B cell (primary cell): ENCODE measurements around the gene VANGL2. TPM values are rescaled to one million over a fixed set of nuclear protein-coding genes. Genes with fewer than 3 reads are reported as not detected.

Source experiments
- ATAC-seq: fragments of 200-7000 bp; cut with Tn5 transposase; one replicate; pipeline ENCODE4 v1.10.0; 2021; ENCODE audit warnings: low read depth, mild to moderate bottlenecking, moderate number of reproducible peaks, moderate library complexity
- CTCF ChIA-PET: fragments of 350-600 bp; sonication (Branson Sonifier 250); formaldehyde crosslinking; loops from one replicate; lab custom pipeline; 2021; ENCODE audit warnings: antibody characterized with exemption, inconsistent platforms; lab: Charles Lee
- POLR2A ChIA-PET: fragments of 350-600 bp; sonication (Branson Sonifier 250); formaldehyde crosslinking; loops from one replicate; lab custom pipeline; 2021; ENCODE audit warnings: antibody characterized with exemption; lab: Charles Lee
- DNase-seq: peaks from one replicate; pipeline ENCODE4 v3.0.0; 2013
- H2AFZ ChIP-seq: 2 replicates; pipeline ENCODE4 v1.6.1; 2012; ENCODE audit warnings: mild to moderate bottlenecking, low read depth, low read length; ENCODE audit not compliant: insufficient read depth, poor library complexity, severe bottlenecking
- H3K27ac ChIP-seq, 2 donors: 1 replicate in 1 of 2; 2 replicates in 1 of 2; pipeline ENCODE4 v1.5.1; 2012 to 2013; ENCODE audit warnings: low read length in 2 of 2, mild to moderate bottlenecking in 2 of 2, moderate library complexity in 1 of 2
- H3K27me3 ChIP-seq, 4 experiments: fragments of 200-600 bp in 1 of 4; sonication (generic) in 1 of 4; replicated peaks in 1 of 4; 1 replicate in 2 of 4; 2 replicates in 2 of 4; pipeline versions ENCODE4 v1.6.1 to v1.7.0; 2013 to 2016; ENCODE audit warnings: low read length in 3 of 4, mild to moderate bottlenecking in 2 of 4, mixed read lengths in 1 of 4, moderate library complexity in 1 of 4; ENCODE audit not compliant: insufficient read depth in 4 of 4, control insufficient read depth in 3 of 4; ENCODE audit errors: control extremely low read depth in 1 of 4
- H3K36me3 ChIP-seq, 2 experiments: replicated peaks in 1 of 2; 1 replicate in 1 of 2; 2 replicates in 1 of 2; pipeline versions ENCODE4 v1.6.1 to v1.7.1; 2013; ENCODE audit warnings: low read length in 1 of 2; ENCODE audit not compliant: insufficient read depth in 2 of 2, control insufficient read depth in 1 of 2; ENCODE audit errors: control extremely low read depth in 1 of 2, extremely low read depth in 1 of 2
- H3K4me1 ChIP-seq, 2 donors: fragments of 200-600 bp in 1 of 2; sonication (generic) in 1 of 2; 1 replicate in 1 of 2; 2 replicates in 1 of 2; pipeline versions ENCODE4 v1.5.1 to v1.6.1; 2013 to 2017; ENCODE audit warnings: low read length in 2 of 2; ENCODE audit not compliant: control insufficient read depth in 2 of 2, insufficient read depth in 2 of 2
- H3K4me2 ChIP-seq: replicated peaks from 2 replicates; pipeline ENCODE3; 2012; ENCODE audit warnings: mild to moderate bottlenecking, low read depth, low read length; ENCODE audit not compliant: poor library complexity, severe bottlenecking
- H3K4me3 ChIP-seq, 5 experiments: fragments of 200-600 bp in 1 of 5; sonication (generic) in 1 of 5; 1 replicate in 3 of 5; 2 replicates in 2 of 5; pipeline versions ENCODE4 v1.5.1 to v1.7.0; 2011 to 2016; ENCODE audit warnings: low read length in 4 of 5, mild to moderate bottlenecking in 4 of 5, low read depth in 2 of 5, control low read depth in 1 of 5, moderate library complexity in 1 of 5; ENCODE audit not compliant: insufficient read depth in 1 of 5; ENCODE audit errors: control extremely low read depth in 1 of 5, extremely low read depth in 1 of 5
- H3K79me2 ChIP-seq: fragments of 200-600 bp; sonication (generic); one replicate; pipeline ENCODE4 v1.6.0; 2016; ENCODE audit warnings: low read length; ENCODE audit not compliant: control insufficient read depth, insufficient read depth
- H3K9ac ChIP-seq: fragments of 200-600 bp; sonication (generic); 2 replicates; pipeline ENCODE4 v1.6.1; 2017; ENCODE audit warnings: mild to moderate bottlenecking, low read length, moderate library complexity
- H3K9me3 ChIP-seq, 3 donors: one replicate each; pipeline versions ENCODE4 v1.6.1 to v1.7.1; 2013; ENCODE audit warnings: low read length in 2 of 3; ENCODE audit not compliant: control insufficient read depth in 2 of 3, insufficient read depth in 1 of 3; ENCODE audit errors: control extremely low read depth in 1 of 3
- H4K20me1 ChIP-seq: 2 replicates; pipeline ENCODE4 v1.6.0; 2012; ENCODE audit warnings: mild to moderate bottlenecking, low read length; ENCODE audit not compliant: insufficient read depth, control insufficient read depth, poor library complexity, severe bottlenecking
- H3K27ac Mint-ChIP-seq: one replicate; pipeline ENCODE4 v1.8.0; 2021; ENCODE audit warnings: mixed read lengths
- H3K27me3 Mint-ChIP-seq: one replicate; pipeline ENCODE4 v1.8.0; 2021; ENCODE audit warnings: mixed read lengths
- H3K4me1 Mint-ChIP-seq: one replicate; pipeline ENCODE4 v1.8.0; 2021; ENCODE audit warnings: mixed read lengths
- H3K4me3 Mint-ChIP-seq: one replicate; pipeline ENCODE4 v1.8.0; 2021; ENCODE audit warnings: mixed read lengths
- H3K9me3 Mint-ChIP-seq: one replicate; pipeline ENCODE4 v1.8.0; 2022; ENCODE audit warnings: mixed read lengths; ENCODE audit not compliant: insufficient read depth
- EZH2 ChIP-seq: IDR thresholded peaks from 2 replicates; pipeline ENCODE4 v1.6.1; 2012; ENCODE audit warnings: borderline replicate concordance, low read depth, mild to moderate bottlenecking, moderate library complexity, low read length; ENCODE audit not compliant: insufficient read depth, poor library complexity, severe bottlenecking
- WGBS: methylation state at CpG from one replicate; pipeline ENCODE4 v1.1.5; 2013; ENCODE audit warnings: missing lambda C conversion rate; ENCODE audit not compliant: insufficient coverage; 5-methylcytosine and 5-hydroxymethylcytosine counted together
- intact Hi-C: fragments of 100-400 bp; cut with micrococcal nuclease; formaldehyde crosslinking; loops from one replicate; pipeline ENCODE4 v1.10.0; 2022
- polyA plus RNA-seq: library from polyadenylated mRNA; depleted of rRNA; stranded (reverse); fragments of >200 nt; gene quantifications from 2 replicates; pipeline ENCODE4 v1.2.3, GENCODE V29; 2012
- total RNA-seq, 2 donors: library from RNA; stranded (reverse); fragments of 120-200 nt in 1 of 2; gene quantifications; 1 replicate in 1 of 2; 2 replicates in 1 of 2; pipeline versions ENCODE4 v1.2.3 to v1.2.4, GENCODE V29; 2013 to 2022
- TF ChIP-seq, protein P1 (sequence below): fragments of 200-600 bp; IDR thresholded peaks from one replicate; pipeline ENCODE4 v1.8.0; 2022; ENCODE audit warnings: antibody characterized with exemption, mild to moderate bottlenecking

Gene VANGL2
- total and polyA plus RNA-seq, 2 donors (not counting 1 experiment from before 2014, with no cell fraction given): 0.48 to 14.4 TPM

GRCh38 chr1:160423966-160424365, 23.6 kb downstream of the VANGL2 start:
- H3K27ac ChIP-seq: no peak overlapping the region
- H2AFZ ChIP-seq: no peak overlapping the region
- no peak overlapping the region for H3K9ac ChIP-seq
- POLR2A ChIA-PET: no interaction called here
- no peaks in the 10 kb centered on the region for H3K27me3 Mint-ChIP-seq
- no peak overlapping the region for H3K27ac Mint-ChIP-seq
- H3K36me3 ChIP-seq: no peaks in the 10 kb centered on the region
- H3K4me1 ChIP-seq: peaks cover 10 to 15% of the 10 kb centered on the region in 2 donors
- H4K20me1 ChIP-seq: no peaks in the 10 kb centered on the region
- CTCF ChIA-PET: interaction anchor here (1.3 to 1.7 kb wide), 2 partner anchors 183 to 195 kb away, joined by 4 to 12 read pairs; no protein-coding TSS in a partner anchor
- H3K4me3 Mint-ChIP-seq: no peak overlapping the region
- peaks cover 11% of the 10 kb centered on the region for H3K4me1 Mint-ChIP-seq
- WGBS: 98% methylated on average over 7 of the region's 7 CpGs
- no peak overlapping the region for H3K4me3 ChIP-seq
- H3K9me3 Mint-ChIP-seq: no peaks in the 10 kb centered on the region
- ATAC-seq: no peak
- H3K4me2 ChIP-seq: no peak overlapping the region
- intact Hi-C loops: no loop called here
- H3K27me3 ChIP-seq: no peaks in the 10 kb centered on the region
- DNase-seq: no peak
- no peaks in the 10 kb centered on the region for H3K79me2 ChIP-seq
- no peaks in the 10 kb centered on the region for H3K9me3 ChIP-seq
- TF ChIP-seq EZH2: no peak
- TF ChIP-seq, protein P1, sequence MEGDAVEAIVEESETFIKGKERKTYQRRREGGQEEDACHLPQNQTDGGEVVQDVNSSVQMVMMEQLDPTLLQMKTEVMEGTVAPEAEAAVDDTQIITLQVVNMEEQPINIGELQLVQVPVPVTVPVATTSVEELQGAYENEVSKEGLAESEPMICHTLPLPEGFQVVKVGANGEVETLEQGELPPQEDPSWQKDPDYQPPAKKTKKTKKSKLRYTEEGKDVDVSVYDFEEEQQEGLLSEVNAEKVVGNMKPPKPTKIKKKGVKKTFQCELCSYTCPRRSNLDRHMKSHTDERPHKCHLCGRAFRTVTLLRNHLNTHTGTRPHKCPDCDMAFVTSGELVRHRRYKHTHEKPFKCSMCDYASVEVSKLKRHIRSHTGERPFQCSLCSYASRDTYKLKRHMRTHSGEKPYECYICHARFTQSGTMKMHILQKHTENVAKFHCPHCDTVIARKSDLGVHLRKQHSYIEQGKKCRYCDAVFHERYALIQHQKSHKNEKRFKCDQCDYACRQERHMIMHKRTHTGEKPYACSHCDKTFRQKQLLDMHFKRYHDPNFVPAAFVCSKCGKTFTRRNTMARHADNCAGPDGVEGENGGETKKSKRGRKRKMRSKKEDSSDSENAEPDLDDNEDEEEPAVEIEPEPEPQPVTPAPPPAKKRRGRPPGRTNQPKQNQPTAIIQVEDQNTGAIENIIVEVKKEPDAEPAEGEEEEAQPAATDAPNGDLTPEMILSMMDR: no peak

DNA sequence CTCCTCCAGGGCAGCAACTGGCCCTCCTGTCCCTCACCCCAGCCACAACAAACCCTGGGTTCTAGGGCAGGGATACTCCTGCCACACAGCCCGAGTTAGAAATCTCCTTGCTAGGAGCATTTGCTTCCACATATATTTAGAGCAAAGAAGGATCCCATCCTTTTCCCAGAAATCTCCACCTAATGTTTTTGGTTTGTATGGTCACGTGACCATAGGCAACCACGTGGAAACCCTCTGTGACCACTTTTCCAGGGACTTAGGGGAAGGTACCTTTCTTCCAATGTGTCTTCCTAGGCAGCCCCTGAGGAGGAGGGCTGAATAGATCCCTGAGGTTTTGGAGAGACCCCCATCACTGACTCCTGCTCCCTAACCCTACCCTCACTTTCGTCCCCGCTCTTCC, 25.5 kb downstream of the VANGL2 start:
- Histone ChIP-seq H3K4me3 (no peak overlapping the region), H3K9ac (no peak overlapping the region), H3K27me3 (no peaks in the 10 kb centered on the region), H3K36me3 (no peaks in the 10 kb centered on the region), H3K27ac (no peak overlapping the region), H2AFZ (no peak overlapping the region), H3K79me2 (peaks cover 3% of the 10 kb centered on the region), H3K9me3 (no peaks in the 10 kb centered on the region), H3K4me1 (peaks cover 29 to 33% of the 10 kb centered on the region in 2 donors), H4K20me1 (no peaks in the 10 kb centered on the region), H3K4me2 (no peak overlapping the region)
- no peak overlapping the region for H3K27ac Mint-ChIP-seq
- 82% methylated on average over 2 of the region's 5 CpGs for WGBS
- DNase-seq (no peak), ATAC-seq (no peak)
- POLR2A ChIA-PET: no interaction called here
- peaks cover 29% of the 10 kb centered on the region for H3K4me1 Mint-ChIP-seq
- no peaks in the 10 kb centered on the region for H3K27me3 Mint-ChIP-seq
- CTCF ChIA-PET: interaction anchor here (1.4 to 8.1 kb wide), 3 partner anchors 120 to 182 kb away, joined by 7 to 128 read pairs (median 7); no protein-coding TSS in a partner anchor
- TF ChIP-seq, protein P1: no peak
- TF ChIP-seq EZH2: no peak
- H3K4me3 Mint-ChIP-seq: no peak overlapping the region
- H3K9me3 Mint-ChIP-seq: no peaks in the 10 kb centered on the region
- intact Hi-C loops: no loop called here
